ENCODE measurements around the gene TGFBR3. TPM values are rescaled to one million over a fixed set of nuclear protein-coding genes. Genes with fewer than 3 reads are reported as not detected.
A peak's percentile ranks its signal among the peaks of the same experiment; 100 is the strongest.

The TGFBR3 gene
- total and polyA plus RNA-seq, 9 of the 15 experiments (the other 6 are each of a cell fraction or from before 2014, with no cell fraction given): 3.6 to 32.4 (median 15.6) TPM

GRCh38 chr1:91706140-91706957 lies 179.6 kb downstream of the TGFBR3 start (continued):
- peak; percentile 33; the same call in 1 of the 2 replicates for TF ChIP-seq ZNF668 (CRISPR knock-in tag; IDR thresholded peaks at IDR 0.05)
- TF ChIP-seq ZNF316 (IDR thresholded peaks at IDR 0.05): no peak
- no peak for TF ChIP-seq SMARCA4 (IDR thresholded peaks at IDR 0.05)
- TF ChIP-seq SIN3A (IDR thresholded peaks at IDR 0.05; ENCODE audit: borderline replicate concordance in 2 of 2, control insufficient read depth in 1 of 2, low read depth in 2 of 2, low read length in 2 of 2): no peak
- peak; percentile 67; the same call in 1 of the 2 replicates for TF ChIP-seq ELK3 (CRISPR knock-in tag; IDR thresholded peaks at IDR 0.05)
- TF ChIP-seq HLTF (IDR thresholded peaks at IDR 0.05): no peak
- TF ChIP-seq HDAC3 (IDR thresholded peaks at IDR 0.05; ENCODE audit: borderline replicate concordance, partially characterized antibody): no peak
- no peak for TF ChIP-seq CAMTA2 (CRISPR knock-in tag; conservative IDR thresholded peaks at IDR 0.05)
- TF ChIP-seq NFE2 (IDR thresholded peaks at IDR 0.05; ENCODE audit: low read depth): peak; percentile 44
- TF ChIP-seq CGGBP1 (CRISPR knock-in tag; IDR thresholded peaks at IDR 0.05): no peak
- TF ChIP-seq TAF1 (IDR thresholded peaks at IDR 0.05; ENCODE audit: control insufficient read depth, extremely low read depth, insufficient read depth, low read length, severe bottlenecking): peak; percentile 15
- peak; percentile 55 for TF ChIP-seq SP1 (CRISPR knock-in tag; IDR thresholded peaks at IDR 0.05)
- no peak for TF ChIP-seq CHD1 (IDR thresholded peaks at IDR 0.05; ENCODE audit: low read length)
- no peak for TF ChIP-seq FUS (optimal IDR thresholded peaks at IDR 0.05; ENCODE audit: low read depth, low read length)
- no peak for TF ChIP-seq USF1 (CRISPR knock-in tag; IDR thresholded peaks at IDR 0.05)
- no peak for TF ChIP-seq KDM4B (IDR thresholded peaks at IDR 0.05; ENCODE audit: borderline replicate concordance in 2 of 2, low read depth in 1 of 2)
- TF ChIP-seq KLF16 (IDR thresholded peaks at IDR 0.05): no peak; the same call in 1 of the 2 replicates
- TF ChIP-seq HMGXB4 (CRISPR knock-in tag; IDR thresholded peaks at IDR 0.05): no peak
- no peak for TF ChIP-seq FOXJ3 (CRISPR knock-in tag; IDR thresholded peaks at IDR 0.05)
- no peak for TF ChIP-seq ZBTB1 (CRISPR knock-in tag; IDR thresholded peaks at IDR 0.05; ENCODE audit: borderline replicate concordance, low read depth)
- no peak; the same call in 1 of the 2 replicates for TF ChIP-seq E4F1 (CRISPR knock-in tag; IDR thresholded peaks at IDR 0.05; ENCODE audit: borderline replicate concordance)
- TF ChIP-seq POLR2AphosphoS5 (IDR thresholded peaks at IDR 0.05; ENCODE audit: control insufficient read depth, insufficient read depth, low read depth, low read length): no peak
